ENCODE measurements around the gene NRCAM.
"Not testable (repeated sequence)": the region's sequence is repeated elsewhere in the genome, so short reads cannot be mapped to it uniquely, and the experiment has no call there.

The NRCAM gene

GRCh38 chr7:108358553-108358952 lies 97.7 kb downstream of the NRCAM start:
- DNase-seq, result no peak

DNA sequence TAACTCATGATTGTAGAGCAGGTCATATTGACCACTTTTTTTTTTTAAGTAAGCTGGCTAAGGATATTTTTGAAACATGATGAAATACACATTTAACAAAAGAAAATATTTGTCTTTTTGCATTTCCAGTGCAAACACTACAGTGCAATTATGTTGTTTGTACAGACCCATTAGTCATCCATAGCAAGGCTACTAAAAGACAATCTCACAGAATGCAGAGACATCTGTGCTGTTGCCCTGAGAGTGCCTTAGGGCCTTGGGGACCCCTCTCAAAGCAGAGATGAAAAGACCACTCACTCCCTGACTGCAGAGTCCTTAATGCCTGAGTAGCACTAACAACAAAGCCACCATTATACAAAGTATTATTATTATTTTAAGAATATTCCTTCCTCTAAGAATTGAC lies 104.5 kb downstream of the NRCAM start:
- DNase-seq, result no peak

DNA sequence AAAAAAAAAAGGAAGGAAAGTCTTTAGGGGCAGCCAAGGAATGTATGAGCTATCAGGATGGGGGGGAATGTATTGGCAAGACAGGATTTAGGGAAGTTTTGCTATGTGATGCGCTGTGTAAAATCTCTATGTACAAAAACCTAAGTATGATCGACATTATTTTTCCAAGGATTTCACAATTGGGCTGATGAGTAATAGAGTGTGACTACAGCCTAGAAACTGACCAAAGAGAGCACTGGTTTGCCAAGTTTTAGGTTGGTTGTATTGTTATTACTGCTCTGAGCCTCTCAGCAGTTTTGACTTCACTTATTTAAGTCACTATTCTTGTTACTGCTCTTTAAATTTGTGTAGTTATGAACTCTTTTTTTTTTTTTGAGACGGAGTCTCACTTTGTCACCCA lies 107.3 kb downstream of the NRCAM start:
- no peak for DNase-seq

- no peak for DNase-seq
These were observed 108.6 kb downstream of the NRCAM start for GRCh38 chr7:108347616-108348015.

DNA sequence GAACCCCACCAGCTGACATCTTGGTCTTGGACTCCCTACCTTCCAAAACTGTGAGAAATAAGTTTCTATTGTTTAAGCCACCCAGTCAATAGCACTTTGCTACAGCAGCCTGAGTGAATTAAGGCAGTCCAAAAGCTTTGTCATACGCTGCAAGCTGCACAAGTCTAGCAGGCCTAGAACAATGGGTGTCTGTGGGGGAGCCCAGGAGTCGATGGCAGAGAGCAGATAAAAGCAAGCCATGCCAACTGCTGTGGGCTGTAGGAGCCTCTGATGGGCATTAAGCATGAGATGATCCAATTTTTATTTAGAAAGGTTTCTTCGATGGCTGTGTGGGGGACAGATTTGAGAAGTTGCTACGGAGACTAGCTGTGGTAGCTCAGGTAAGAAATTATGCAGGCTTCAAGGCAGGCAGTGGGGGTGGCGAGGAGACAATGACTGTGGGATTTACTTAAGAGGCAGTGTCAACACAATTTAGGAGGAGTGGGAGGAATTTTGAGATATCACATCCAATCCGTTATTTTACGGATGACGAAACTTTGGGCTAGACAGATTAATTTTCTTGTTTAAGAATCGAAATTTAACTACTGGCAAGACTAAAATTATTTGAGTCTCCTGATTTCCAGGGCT lies 110.4 kb downstream of the NRCAM start:
- DNase-seq, result peak in 1 of 58 donors; percentile 43

- no peak for DNase-seq
These were observed 115.3 kb downstream of the NRCAM start for GRCh38 chr7:108340856-108341411.

- DNase-seq, result not testable (repeated sequence)
These were observed 115.8 kb downstream of the NRCAM start for GRCh38 chr7:108340406-108340805.

- peak in 4 of 58 donors; percentile 3 to 17 (median 10) for DNase-seq
These were observed 120.8 kb downstream of the NRCAM start for GRCh38 chr7:108335269-108335918.

DNA sequence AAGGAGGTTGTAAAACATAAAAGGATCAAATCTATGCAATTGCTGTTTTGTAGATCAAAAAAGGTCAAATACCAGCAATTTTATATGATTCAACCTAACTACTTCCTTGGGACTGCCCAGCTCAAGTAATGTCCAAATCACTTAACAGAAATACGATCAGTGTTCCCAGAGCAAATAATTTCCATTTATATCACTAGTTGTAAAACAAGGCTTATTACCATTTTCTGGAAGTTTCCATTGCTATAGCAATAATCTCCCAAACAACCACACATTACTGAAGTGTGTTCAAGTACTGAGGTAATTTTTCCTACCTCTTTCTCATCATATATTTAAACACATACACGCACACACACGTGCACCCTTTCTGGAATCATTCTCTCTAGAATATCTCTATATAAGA lies 123.3 kb downstream of the NRCAM start:
- no peak for DNase-seq

GRCh38 chr7:108331971-108332370 lies 124.3 kb downstream of the NRCAM start:
- DNase-seq, result no peak

DNA sequence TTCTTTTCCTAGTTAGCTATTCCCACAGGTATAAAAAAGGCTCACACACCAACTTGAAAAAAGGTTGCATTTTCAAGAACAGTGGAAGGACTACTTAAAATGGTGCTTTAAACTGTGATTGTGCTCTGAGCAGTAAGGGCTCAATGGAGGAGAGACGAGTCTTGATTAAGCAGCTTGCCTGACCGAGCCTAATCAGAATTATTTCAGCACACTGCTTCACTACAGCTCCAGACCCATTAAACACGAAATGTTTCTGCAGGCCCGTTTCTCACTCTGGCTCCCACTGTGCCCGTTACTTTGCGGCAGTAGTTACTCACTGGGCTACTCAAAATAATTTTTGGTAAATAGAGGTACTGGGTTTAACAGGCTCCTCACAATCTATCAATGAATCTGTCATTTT lies 126.0 kb downstream of the NRCAM start:
- DNase-seq, result no peak

DNA sequence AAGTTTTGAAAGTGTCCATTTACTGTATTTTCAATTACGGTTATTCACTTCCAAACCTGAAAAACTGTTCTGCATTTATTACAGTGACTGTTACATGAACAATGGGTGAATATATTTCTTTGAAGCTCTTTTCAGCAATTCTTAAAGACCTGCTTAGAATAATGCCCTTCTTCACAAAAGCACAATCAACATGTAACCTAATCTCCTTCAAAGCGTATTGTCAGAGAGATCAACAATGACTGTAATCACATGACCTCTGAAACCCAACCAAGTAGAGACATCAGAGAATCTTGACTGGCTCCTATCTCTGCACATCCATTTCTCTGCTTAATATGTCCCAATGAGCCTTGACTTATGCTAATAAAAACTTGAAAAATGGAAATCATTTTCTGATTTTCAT lies 126.7 kb downstream of the NRCAM start:
- DNase-seq, result no peak

DNA sequence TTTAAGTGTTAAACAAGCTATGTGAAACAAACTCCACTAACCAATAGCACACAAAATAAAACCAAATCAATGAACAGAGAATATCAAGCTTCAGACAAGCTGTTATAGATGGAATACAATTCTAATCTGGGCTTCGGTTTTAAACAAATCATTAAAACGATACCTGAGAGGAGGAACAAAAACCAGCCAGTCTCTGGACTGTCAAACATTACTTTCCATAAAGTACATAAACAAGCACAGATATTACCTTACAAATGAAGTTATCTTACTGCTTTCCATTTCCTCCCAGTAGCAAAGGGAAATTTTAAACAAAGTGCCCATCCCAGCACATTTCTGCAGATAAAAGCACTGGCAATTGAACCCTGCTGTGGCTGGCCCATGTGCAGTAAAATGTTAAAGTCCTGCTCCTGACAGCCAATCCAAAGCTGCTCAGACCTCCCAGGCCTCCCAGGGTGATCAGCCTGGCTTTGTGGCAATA lies 128.0 kb downstream of the NRCAM start:
- peak in 1 of 58 donors; percentile 12 for DNase-seq

DNA sequence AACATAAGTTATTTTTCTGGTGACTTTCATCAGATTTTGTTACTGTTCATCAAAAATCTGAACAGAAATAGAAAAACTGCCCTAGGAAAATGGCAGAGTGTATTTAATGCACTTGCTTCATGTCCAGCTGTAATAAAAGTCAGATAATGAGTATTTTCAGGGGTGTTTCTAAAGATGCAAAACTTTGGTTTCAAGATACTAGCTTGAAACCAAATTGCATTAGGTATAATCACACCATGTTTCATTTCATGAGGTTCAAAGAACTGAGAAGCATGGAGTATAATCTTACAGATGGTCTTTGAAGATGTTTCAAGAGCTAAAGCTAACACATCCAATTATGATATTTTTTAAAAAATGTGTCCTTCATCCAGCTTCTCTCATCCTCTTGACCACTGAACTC lies 128.9 kb downstream of the NRCAM start:
- DNase-seq, result no peak

DNA sequence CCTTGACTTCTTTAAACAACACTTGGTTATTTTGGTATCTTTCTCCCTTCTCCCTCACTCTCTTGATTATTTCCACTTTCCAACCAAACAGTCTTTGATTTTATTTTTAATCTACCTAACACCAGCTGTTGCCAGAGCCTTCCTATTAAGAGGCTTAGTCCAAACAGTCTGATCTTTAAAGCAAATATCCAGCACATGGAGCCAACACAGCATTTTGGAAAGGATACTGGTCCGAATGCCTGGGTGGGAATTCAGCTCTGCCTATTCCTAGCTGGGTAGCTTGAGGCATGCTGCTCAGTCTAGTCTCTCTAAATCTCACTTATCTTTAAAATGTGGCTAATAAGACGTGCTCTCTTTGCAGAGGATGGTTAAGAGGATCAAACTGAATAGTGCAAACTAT lies 129.3 kb downstream of the NRCAM start:
- no peak for DNase-seq

- DNase-seq, result no peak
These were observed 131.9 kb downstream of the NRCAM start for GRCh38 chr7:108324053-108325038.

DNA sequence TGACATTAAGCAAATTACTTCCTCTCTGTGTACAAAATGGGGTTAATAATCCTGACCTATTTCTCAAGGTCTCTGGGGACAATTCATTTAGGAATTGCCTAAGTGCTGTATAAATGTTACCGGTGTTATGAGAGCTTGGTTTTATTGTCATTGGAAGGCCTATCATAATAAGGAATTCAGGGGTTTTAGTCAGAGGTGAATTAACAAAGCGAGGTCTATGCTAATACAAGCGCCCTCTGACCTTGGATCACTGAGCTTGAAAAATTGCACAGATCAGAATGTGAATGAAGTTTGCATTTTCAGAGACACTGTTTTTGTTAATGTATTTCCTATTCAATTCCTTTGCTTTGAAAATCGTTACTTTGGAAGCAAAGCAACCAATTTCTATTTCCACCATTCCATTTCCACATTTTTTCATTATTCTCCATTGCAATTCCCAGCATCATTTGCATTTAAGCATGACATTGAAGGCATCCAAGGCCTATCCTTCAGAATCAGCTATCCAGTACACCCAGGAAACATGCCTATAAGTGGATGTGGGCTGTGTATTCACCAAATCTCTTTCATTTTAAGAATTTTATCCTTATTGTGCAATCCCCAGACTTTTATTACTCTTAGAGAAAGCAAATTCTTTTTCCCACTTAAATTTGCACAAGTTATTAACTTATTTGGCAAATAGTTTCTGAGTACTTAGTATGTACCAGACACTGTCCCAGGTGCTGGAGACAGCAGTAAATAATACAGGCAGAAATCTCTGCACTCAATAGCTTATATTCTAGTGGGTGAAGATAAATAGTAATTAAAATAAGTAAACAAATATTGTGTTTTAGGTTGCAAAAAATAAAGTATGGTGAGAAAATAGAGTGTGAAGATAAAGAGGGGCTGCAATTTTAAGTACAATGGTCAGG lies 133.1 kb downstream of the NRCAM start:
- DNase-seq, result no peak

- DNase-seq, result no peak
These were observed 134.2 kb downstream of the NRCAM start for GRCh38 chr7:108322046-108322445.

- no peak for DNase-seq
These were observed 134.9 kb downstream of the NRCAM start for GRCh38 chr7:108321359-108321758.

DNA sequence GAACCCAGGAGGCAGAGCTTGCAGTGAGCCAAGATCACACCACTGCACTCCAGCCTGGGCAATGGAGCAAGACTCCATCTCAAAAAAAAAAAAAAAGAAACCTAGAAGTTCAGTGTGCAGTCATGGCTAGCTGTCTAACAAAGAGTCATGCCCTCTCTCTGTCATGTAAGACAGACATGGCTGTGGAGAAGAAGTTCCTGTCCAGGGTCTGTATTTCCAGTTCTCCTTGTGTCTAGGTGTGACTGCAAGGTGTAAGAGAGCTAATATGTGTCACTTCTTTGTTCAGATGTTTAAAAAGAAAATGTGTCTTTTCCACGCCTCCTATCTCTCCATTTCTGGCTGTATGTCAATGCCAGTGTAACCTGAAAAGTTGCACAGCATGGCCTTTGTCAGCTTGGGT lies 139.5 kb downstream of the NRCAM start:
- DNase-seq, result no peak

- no peak for DNase-seq
These were observed 141.7 kb downstream of the NRCAM start for GRCh38 chr7:108314551-108314950.

Data from anterior cingulate cortex (tissue), 58 donors.